ENCODE results near the gene NUDT16L1. TPM values are rescaled to one million over a fixed set of nuclear protein-coding genes. Genes with fewer than 3 reads are reported as not detected.
"Not testable (repeated sequence)": the region's sequence is repeated elsewhere in the genome, so short reads cannot be mapped to it uniquely, and the experiment has no call there.

NUDT16L1 gene
- total RNA-seq, 2 donors from 2014 or later: 16.8 to 24.0 TPM

DNA sequence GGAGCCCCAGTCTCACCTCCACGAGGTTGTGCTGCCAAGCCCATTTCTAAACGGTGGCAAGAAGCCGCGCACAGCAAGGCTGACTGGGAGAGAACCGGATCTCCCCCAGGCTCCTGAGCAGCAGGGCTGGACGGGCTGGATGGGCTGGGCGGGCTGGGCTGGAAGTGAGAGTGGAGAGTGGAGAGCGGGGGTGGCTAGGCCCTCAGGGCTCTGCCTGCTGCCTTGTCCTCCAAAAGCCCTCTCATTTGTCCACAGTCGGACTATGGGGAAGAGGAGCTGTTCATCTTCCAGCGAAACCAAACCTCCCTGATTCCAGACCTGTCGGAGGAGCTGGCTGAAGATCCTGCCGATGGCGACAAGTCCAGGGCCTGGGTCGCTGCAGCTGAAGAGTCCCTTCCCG is 44.2 kb downstream of the NUDT16L1 start:
- DNase-seq (ENCODE audit: low spot score): no peak
- no peak overlapping the region for H3K27ac ChIP-seq
- TF ChIP-seq, protein P1, sequence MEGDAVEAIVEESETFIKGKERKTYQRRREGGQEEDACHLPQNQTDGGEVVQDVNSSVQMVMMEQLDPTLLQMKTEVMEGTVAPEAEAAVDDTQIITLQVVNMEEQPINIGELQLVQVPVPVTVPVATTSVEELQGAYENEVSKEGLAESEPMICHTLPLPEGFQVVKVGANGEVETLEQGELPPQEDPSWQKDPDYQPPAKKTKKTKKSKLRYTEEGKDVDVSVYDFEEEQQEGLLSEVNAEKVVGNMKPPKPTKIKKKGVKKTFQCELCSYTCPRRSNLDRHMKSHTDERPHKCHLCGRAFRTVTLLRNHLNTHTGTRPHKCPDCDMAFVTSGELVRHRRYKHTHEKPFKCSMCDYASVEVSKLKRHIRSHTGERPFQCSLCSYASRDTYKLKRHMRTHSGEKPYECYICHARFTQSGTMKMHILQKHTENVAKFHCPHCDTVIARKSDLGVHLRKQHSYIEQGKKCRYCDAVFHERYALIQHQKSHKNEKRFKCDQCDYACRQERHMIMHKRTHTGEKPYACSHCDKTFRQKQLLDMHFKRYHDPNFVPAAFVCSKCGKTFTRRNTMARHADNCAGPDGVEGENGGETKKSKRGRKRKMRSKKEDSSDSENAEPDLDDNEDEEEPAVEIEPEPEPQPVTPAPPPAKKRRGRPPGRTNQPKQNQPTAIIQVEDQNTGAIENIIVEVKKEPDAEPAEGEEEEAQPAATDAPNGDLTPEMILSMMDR (IDR thresholded peaks at IDR 0.05): no peak
- no peaks in the 10 kb centered on the region for H3K27me3 ChIP-seq (replicated peaks; ENCODE audit: insufficient read depth)
- no peaks in the 10 kb centered on the region for H3K36me3 ChIP-seq
- peaks cover 13% of the 10 kb centered on the region in 2 donors for H3K4me1 ChIP-seq (ENCODE audit: control insufficient read depth in 1 of 2, low read depth in 2 of 2)
- H3K9me3 ChIP-seq: no peaks in the 10 kb centered on the region
- H3K4me3 ChIP-seq: no peak overlapping the region
- ATAC-seq (ENCODE audit: insufficient number of reproducible peaks, low FRiP score, low read depth): no peak

DNA sequence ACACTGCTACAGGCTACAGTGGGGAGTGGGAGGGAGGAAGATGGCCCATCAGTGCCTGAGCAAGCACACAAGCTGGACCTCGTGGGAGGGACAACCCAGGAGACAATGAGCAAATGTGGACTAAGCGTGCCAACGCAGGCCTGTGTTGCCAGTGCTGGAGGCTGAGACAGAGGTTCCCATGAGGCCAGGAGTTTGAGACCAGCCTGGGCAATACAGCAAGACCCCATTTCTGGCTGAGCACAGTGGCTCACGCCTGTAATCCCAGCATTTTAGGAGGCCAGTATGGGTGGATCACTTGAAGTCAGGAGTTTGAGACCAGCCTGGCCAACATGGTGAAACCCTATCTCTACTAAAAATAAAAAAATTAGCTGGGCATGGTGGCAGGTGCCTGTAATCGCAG is 45.0 kb downstream of the NUDT16L1 start:
- not testable (repeated sequence) for H3K27ac ChIP-seq; H3K4me1 ChIP-seq (ENCODE audit: control insufficient read depth in 1 of 2, low read depth in 2 of 2); DNase-seq (ENCODE audit: low spot score); ATAC-seq (ENCODE audit: insufficient number of reproducible peaks, low FRiP score, low read depth); H3K27me3 ChIP-seq (replicated peaks; ENCODE audit: insufficient read depth); H3K4me3 ChIP-seq; H3K36me3 ChIP-seq; H3K9me3 ChIP-seq

DNA sequence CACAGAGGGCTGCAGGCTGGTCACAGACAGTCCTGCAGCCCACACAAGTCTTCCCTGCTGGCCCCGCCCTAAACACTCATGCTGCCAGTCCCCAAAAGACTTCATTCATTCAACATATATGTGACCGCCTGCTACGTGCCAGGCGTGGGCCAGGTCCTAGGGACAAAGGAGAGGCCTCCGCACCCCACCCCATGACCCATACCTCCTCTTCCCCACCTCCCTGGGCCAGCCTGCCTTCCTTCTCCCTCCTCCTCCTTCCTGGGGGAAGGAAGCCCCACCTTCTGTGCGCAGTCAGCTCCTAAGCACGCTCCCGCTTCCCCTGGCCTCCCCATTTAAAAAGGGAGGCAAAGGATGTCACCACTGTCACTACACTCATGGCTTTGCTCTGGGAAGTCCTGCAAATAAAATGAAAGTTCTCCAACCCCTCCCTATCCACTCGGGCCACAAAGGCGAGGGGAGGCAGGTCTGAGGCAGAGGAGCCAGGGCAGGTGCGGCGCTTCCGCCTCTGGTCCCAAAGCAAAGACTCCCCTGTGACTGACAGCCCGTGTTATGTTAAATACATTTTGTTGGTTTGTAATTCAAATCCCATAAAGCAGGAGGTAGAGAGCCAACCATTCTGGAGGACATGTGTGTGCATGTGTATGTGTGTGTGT is 50.0 kb downstream of the NUDT16L1 start:
- ATAC-seq (ENCODE audit: insufficient number of reproducible peaks, low FRiP score, low read depth) (no peak), DNase-seq (ENCODE audit: low spot score) (no peak)
- H3K27me3 ChIP-seq (replicated peaks; ENCODE audit: insufficient read depth): no peaks in the 10 kb centered on the region

DNA sequence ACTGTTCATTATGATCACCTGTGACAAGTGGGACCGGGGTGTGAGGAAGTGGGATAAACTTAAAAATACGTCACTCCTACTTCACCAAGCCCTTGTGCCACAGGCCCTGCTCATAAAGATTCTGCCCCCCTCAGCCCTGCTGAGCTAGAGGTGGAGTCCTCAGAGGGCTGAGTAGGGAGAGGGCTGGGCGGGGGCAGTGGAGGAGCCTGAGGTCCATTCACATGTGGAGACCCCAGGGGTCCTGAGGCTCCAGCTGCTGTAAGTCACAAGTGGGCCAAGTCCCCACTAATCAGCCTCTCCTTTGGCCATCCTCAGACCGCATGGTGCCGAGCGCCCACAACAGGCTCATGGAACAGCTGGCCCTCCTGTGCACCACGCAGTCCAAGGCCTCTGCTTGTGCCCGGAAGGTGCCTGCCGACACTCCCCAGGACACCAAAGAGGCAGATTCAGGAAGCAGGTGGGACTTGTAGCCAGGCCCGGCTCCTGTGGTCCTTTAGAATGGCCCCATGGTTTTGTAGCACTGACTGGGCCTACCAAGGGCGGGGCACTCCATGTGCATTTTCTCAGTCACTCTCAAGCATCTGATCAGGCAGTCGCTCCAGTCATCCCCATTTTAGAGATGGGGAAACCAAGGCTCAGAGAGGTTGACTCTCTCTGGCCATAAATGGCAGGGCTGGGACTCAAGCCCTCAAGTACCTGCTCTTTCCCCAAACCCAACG is 51.4 kb downstream of the NUDT16L1 start:
- H3K9me3 ChIP-seq: no peaks in the 10 kb centered on the region
- TF ChIP-seq, protein P1 (IDR thresholded peaks at IDR 0.05): no peak
- peaks cover 4% of the 10 kb centered on the region for H3K36me3 ChIP-seq
- no peak for DNase-seq (ENCODE audit: low spot score)
- ATAC-seq (ENCODE audit: insufficient number of reproducible peaks, low FRiP score, low read depth): no peak
- no peaks in the 10 kb centered on the region for H3K27me3 ChIP-seq (replicated peaks; ENCODE audit: insufficient read depth)
- H3K4me3 ChIP-seq: no peak overlapping the region
- no peak overlapping the region for H3K27ac ChIP-seq
- H3K4me1 ChIP-seq (ENCODE audit: control insufficient read depth in 1 of 2, low read depth in 2 of 2): peaks cover 3 to 13% of the 10 kb centered on the region in 2 donors

More for the DNA sequence above, 50.0 kb downstream of the NUDT16L1 start:
- Histone ChIP-seq H3K36me3 (no peaks in the 10 kb centered on the region), H3K9me3 (no peaks in the 10 kb centered on the region), H3K4me3 (no peak overlapping the region), H3K4me1 (ENCODE audit: control insufficient read depth in 1 of 2, low read depth in 2 of 2) (peaks cover 3 to 13% of the 10 kb centered on the region in 2 donors), H3K27ac (no peak overlapping the region)
- TF ChIP-seq, protein P1 (IDR thresholded peaks at IDR 0.05): no peak

DNA sequence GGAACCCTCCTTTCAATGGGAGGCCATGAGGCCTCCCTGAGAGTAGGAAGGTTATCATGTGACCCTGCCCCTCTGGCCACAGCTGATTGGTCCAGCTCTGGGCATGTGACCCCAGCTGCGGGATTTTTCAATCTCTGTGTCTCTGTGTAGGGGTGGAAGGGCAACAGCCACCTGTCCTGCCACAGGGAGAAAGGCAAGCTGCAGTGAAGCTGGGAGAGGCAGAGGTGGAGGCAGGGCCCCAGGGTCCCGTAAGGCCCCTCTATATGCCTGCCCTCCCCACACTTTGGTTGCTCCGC is 51.9 kb downstream of the NUDT16L1 start:
- no peak overlapping the region for H3K4me3 ChIP-seq
- H3K36me3 ChIP-seq: peaks cover 7% of the 10 kb centered on the region
- peaks cover 3 to 13% of the 10 kb centered on the region in 2 donors for H3K4me1 ChIP-seq (ENCODE audit: control insufficient read depth in 1 of 2, low read depth in 2 of 2)
- H3K27me3 ChIP-seq (replicated peaks; ENCODE audit: insufficient read depth): no peaks in the 10 kb centered on the region
- ATAC-seq (ENCODE audit: insufficient number of reproducible peaks, low FRiP score, low read depth): no peak
- TF ChIP-seq, protein P1 (IDR thresholded peaks at IDR 0.05): no peak
- DNase-seq (ENCODE audit: low spot score): no peak
- no peak overlapping the region for H3K27ac ChIP-seq
- no peaks in the 10 kb centered on the region for H3K9me3 ChIP-seq

Other genes with a start within 250 kb of the NUDT16L1 start
- 10 to 100 TPM; 22.8 to 23.3 TPM for gene NMRAL1, start 218.9 kb upstream of the NUDT16L1 start, total RNA-seq
- 10 to 100 TPM; 35.3 to 43.5 TPM for gene HMOX2, start 217.2 kb upstream of the NUDT16L1 start, total RNA-seq
- 10 to 100 TPM; 33.2 to 33.5 TPM for gene CDIP1, start 154.8 kb upstream of the NUDT16L1 start, total RNA-seq
- gene C16orf96, start 137.2 kb upstream of the NUDT16L1 start, total RNA-seq: not detected
- gene UBALD1, start 78.7 kb upstream of the NUDT16L1 start, total RNA-seq: 10 to 100 TPM; 23.8 to 23.9 TPM
- 10 to 100 TPM; 56.0 to 64.5 TPM for gene MGRN1, start 68.7 kb upstream of the NUDT16L1 start, total RNA-seq
- gene ANKS3, start 40.7 kb downstream of the NUDT16L1 start, total RNA-seq: 10 to 100 TPM; 29.8 to 41.8 TPM
- not detected for gene DNAAF8, start 41.0 kb downstream of the NUDT16L1 start, total RNA-seq
- 10 to 100 TPM in 1 of 2 donors, 1 to 10 TPM in 1; 6.1 to 21.2 TPM for gene ZNF500, start 73.6 kb downstream of the NUDT16L1 start, total RNA-seq
- not detected for gene SEPTIN12, start 94.8 kb downstream of the NUDT16L1 start, total RNA-seq
- gene SMIM22, start 101.8 kb downstream of the NUDT16L1 start, total RNA-seq: not detected
- gene ROGDI, start 109.1 kb downstream of the NUDT16L1 start, total RNA-seq: 10 to 100 TPM in 1 of 2 donors, 1 to 10 TPM in 1; 4.2 to 23.7 TPM
- 10 to 100 TPM; 28.4 to 59.5 TPM for gene GLYR1, start 153.7 kb downstream of the NUDT16L1 start, total RNA-seq
- gene UBN1, start 153.9 kb downstream of the NUDT16L1 start, total RNA-seq: 10 to 100 TPM; 27.1 to 37.0 TPM
- 10 to 100 TPM; 22.6 to 28.8 TPM for gene PPL, start 243.6 kb downstream of the NUDT16L1 start, total RNA-seq

All from thoracic aorta (tissue), 2 donors.